Psoas muscle (tissue), 8 donors: Measurements from ENCODE around the gene ESPL1. TPM values are rescaled to one million over a fixed set of nuclear protein-coding genes. Genes with fewer than 3 reads are reported as not detected.
A peak's percentile ranks its signal among the peaks of the same experiment; 100 is the strongest.

ENCODE experiments used
- ATAC-seq, 4 donors: fragments of 200-7000 bp; cut with Tn5 transposase; one replicate each; pipeline ENCODE4 v1.9.1; 2020; ENCODE audit warnings: moderate library complexity in 3 of 4, mild to moderate bottlenecking in 2 of 4
- DNase-seq, 2 donors: peaks; one replicate each; pipeline ENCODE4 v3.0.0-alpha.2; 2020
- H3K27ac ChIP-seq: fragments of 200-600 bp; one replicate; pipeline ENCODE4 v1.8.0; 2022
- H3K27me3 ChIP-seq, 3 donors: fragments of 200-600 bp in 1 of 3; one replicate each; pipeline versions ENCODE4 v1.6.1 to v1.8.0; 2013 to 2022; ENCODE audit warnings: low read length in 2 of 3, mild to moderate bottlenecking in 2 of 3, moderate library complexity in 1 of 3; ENCODE audit not compliant: insufficient read depth in 3 of 3
- H3K36me3 ChIP-seq, 2 donors: fragments of 200-600 bp in 1 of 2; one replicate each; pipeline versions ENCODE4 v1.6.1 to v1.8.0; 2013 to 2022; ENCODE audit warnings: low read depth in 1 of 2, mild to moderate bottlenecking in 1 of 2, moderate library complexity in 1 of 2; ENCODE audit not compliant: insufficient read depth in 1 of 2
- H3K4me1 ChIP-seq: fragments of 200-600 bp; one replicate; pipeline ENCODE4 v1.8.0; 2022
- H3K4me3 ChIP-seq: fragments of 200-600 bp; one replicate; pipeline ENCODE4 v1.8.0; 2022; ENCODE audit warnings: mild to moderate bottlenecking
- H3K9me3 ChIP-seq: fragments of 200-600 bp; one replicate; pipeline ENCODE4 v1.8.0; 2022
- CTCF ChIP-seq: fragments of 200-600 bp; IDR thresholded peaks from one replicate; pipeline ENCODE4 v1.8.0; 2022; ENCODE audit warnings: antibody characterized with exemption
- WGBS, 3 donors: extraction: QIAGEN DNeasy Blood & Tissue Kit; methylation state at CpG; one replicate each; pipeline versions ENCODE4 v1.1.6 to v1.1.7; 2013; 5-methylcytosine and 5-hydroxymethylcytosine counted together
- intact Hi-C, 2 donors: fragments of 100-400 bp; cut with DNase I; formaldehyde crosslinking; loops; one replicate each; pipeline versions ENCODE4 v1.11.0 to v1.14.2; 2022
- long read RNA-seq, 2 donors: library from polyadenylated mRNA; unstranded; transcript quantifications; one replicate each; pipeline ENCODE4 v2.0.0, GENCODE V29; 2021
- polyA plus RNA-seq, 3 donors: library from polyadenylated mRNA; stranded (reverse); fragments of 200-250 nt; gene quantifications; one replicate each; pipeline ENCODE4 v1.2.3, GENCODE V29; 2013
- total RNA-seq, 4 donors: library from RNA; stranded (reverse); fragmentation: NEBNext Ultra II Directional in 2 of 4; extraction: Animal tissue kit (Norgen Biotek cat#: 25700) in 2 of 4; gene quantifications; one replicate each; pipeline versions ENCODE4 v1.2.1 to v1.2.4, GENCODE V29; 2021 to 2023
- donor health status: healthy with polysubstance abuse.
- donor health status: DM: no; HTN: no; CAD: no; lungs with moderate emphysema.
- donor health status: Bipolar disorder and iron deficiency.
- donor health status: healthy.
- donor health status: DM: yes; HTN: yes; CAD: no.
- donor health status: DM: no; HTN: no; CAD: no.
- donor health status: DM: no; HTN: no; CAD: no.
- donor health status: DM: yes; HTN: yes; CAD: no.

Gene ESPL1
- total RNA-seq: under 1 TPM in 2 of 4 donors, not detected in 2; 0.37 to 0.48 TPM
- polyA plus RNA-seq: under 1 TPM; 0.03 to 0.30 (median 0.08) TPM
- long read RNA-seq, donor 1: 0 reads
- long read RNA-seq, donor 2: 0 reads

DNA sequence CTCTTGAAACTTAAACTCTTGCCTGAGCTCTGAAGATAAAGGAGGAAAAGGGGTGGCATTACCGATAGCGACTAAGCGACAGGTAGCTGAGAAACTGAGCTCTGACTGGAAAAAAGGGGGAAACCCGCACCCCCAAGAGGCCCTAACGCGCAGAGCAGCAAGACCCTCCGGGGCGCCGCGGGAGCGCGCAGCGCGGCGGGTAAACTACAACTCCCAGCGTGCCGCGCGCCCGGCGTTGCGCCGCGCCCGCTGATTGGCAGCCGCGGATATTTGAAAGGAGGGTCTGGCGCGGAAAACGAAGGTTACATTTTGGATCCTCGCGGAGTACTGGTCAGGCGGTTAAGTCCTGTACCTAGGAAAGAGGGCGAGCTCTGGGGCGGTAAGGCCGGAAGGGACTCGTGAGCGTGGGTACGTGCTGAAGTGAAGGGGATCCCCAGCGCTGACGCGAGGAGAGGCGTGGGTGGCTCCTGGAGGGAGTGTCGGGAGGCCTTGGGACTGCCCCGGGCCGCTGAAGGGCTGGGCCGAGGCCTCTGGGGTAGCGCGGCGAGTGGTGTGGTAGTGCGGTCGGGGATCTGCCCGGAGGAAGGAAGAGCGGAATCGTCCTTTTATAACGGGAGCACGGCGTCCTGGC is at the start of gene ESPL1:
Gene ESPL1 (plus strand): TSS at position 301 of the 631 bp plus-strand sequence. CDS start 468 bp downstream, outside the sequence.
- H3K27me3 ChIP-seq: no peaks in the 10 kb centered on the region
- ATAC-seq: peak; percentile 90 to 99 (median 94)
- WGBS, 3 donors: 0 to 1% (median 0%) methylated on average over 56 to 58 of the region's 58 CpGs
- no peaks in the 10 kb centered on the region for H3K4me1 ChIP-seq
- no peak for TF ChIP-seq CTCF
- peak; percentile 72 to 81 for DNase-seq
- intact Hi-C loops: no loop called here
- peak within 1 kb of the TSS; percentile 32 for H3K27ac ChIP-seq
- no peaks in the 10 kb centered on the region for H3K36me3 ChIP-seq
- no peaks in the 10 kb centered on the region for H3K9me3 ChIP-seq
- H3K4me3 ChIP-seq: peak within 1 kb of the TSS; percentile 74

DNA sequence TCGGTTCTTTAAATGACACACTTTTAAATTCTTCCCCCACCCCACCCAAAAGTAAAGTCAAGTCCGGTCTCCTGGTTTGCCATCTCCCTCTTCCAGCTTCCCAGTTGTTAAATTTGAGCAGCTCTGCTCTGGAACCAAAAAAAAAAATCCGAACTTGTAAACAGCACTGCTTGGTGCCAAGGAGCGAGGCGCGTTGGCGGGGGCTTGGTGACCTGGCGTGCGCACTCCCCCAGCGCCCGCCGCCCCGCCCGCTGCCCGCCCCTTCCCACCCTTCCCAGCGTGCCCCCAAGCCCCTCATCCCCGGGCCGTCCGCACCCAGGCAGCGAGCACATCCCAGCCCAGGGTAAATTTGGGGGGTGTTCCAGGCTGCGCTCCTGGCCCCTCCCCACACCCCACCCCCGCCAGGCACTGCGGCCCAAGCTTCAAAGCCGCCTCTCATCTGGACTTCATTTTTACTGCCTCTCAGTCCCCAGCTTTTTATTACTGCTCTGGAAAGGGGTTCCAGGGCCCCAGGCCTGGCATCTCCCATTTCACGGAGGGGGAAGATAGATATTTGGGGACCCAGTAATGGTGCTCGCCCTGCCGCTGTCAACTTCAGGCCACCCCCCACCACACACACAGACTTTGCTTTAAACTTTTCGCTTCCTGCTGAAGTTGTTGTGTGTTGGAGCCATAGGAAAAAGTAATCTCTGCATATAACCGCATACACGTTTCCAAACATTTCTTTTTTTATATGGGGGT is 49.4 kb upstream of the ESPL1 start:
- WGBS, 3 donors: 22 to 40% (median 28%) methylated on average over 23 to 30 of the region's 30 CpGs
- peaks cover 0 to 4% of the 10 kb centered on the region in 2 donors for H3K36me3 ChIP-seq
- H3K9me3 ChIP-seq: no peaks in the 10 kb centered on the region
- no peaks in the 10 kb centered on the region for H3K27me3 ChIP-seq
- peak overlapping the region; percentile 71 for H3K4me3 ChIP-seq
- H3K27ac ChIP-seq: peak overlapping the region; percentile 93
- intact Hi-C loops: no loop called here
- DNase-seq (peak; percentile 34 to 65), ATAC-seq (no peak)
- H3K4me1 ChIP-seq: peaks cover 30% of the 10 kb centered on the region
- no peak for TF ChIP-seq CTCF

DNA sequence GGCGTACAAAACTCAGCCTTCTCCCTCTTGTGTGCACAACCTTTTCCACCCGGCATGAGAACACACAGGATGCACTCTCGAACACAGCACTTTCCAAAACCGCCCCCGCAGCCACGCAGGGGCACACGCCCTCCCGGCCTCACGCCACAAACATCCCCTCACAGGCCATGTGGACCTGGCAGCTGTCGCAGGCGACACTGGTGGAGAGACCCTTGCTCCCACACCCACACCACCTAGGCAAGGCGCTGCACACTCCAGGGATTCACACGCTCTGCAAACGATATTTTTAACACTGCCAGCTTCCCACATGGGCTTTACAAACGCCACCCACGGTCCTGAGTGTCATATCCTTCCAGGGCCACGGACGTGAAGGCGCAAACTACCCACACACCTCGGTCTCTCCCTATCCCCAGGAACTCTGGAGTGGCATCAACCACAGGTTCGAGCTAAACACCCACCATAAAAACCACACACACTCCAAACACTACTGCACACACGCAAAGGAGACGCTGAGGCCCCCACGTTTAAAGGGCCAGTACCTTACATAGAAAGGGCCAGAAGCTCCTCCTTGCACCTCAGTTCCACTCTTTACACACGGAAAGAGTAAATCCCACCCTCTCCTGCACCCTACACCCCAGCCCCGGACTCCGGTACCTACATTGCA is 48.7 kb upstream of the ESPL1 start:
- peak overlapping the region; percentile 71 for H3K4me3 ChIP-seq
- peak overlapping the region; percentile 93 for H3K27ac ChIP-seq
- peak; percentile 46 to 55 for DNase-seq
- 8 to 28% (median 9%) methylated on average over 27 of the region's 27 CpGs for WGBS, 3 donors
- ATAC-seq: no peak
- H3K9me3 ChIP-seq: no peaks in the 10 kb centered on the region
- no peak for TF ChIP-seq CTCF
- H3K4me1 ChIP-seq: peaks cover 35% of the 10 kb centered on the region
- H3K36me3 ChIP-seq: no peaks in the 10 kb centered on the region
- no peaks in the 10 kb centered on the region for H3K27me3 ChIP-seq
- intact Hi-C loops: no loop called here

DNA sequence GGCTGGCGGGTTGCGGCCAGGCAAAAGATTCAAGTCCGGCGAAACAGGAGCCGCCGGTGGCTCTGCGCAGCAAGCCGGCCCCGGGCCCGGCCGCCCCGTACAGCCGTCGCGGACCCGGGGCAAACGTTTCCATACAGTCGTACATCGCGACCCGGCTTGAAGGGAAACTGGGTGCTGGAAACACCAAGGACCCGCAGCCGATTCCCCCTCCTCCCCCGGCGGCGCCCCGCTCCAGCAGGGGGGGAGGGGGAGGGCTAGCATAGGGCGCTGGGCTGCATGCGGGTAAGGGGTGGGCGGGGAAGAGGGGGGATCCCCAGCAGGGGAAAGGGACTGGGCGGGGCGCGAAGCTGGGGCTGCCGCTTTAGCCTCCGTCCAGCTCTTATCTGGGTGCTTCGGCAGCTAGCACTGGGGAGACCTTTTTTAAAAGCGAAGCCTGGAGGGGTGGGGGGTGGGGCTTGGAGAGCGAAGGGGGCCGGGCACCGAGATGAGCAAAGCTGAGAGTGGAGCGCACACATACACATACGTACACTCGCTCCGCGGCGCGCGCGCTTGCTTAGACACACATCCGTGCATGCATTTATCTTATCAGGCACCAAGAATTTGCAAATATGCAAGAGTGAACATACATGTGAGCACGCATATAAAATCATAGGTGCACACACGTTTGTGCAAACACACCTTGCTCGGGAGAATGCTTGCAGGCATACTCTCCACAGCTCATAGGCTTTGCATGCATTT is 48.0 kb upstream of the ESPL1 start:
- H3K36me3 ChIP-seq: no peaks in the 10 kb centered on the region
- H3K9me3 ChIP-seq: no peaks in the 10 kb centered on the region
- intact Hi-C loops: loop anchor here (2.0 to 5.0 kb wide), 2 partner anchors 33 to 232 kb away; partner anchors contain the start of gene PCBP2 (in 1 of the 2)
- peak overlapping the region; percentile 71 for H3K4me3 ChIP-seq
- H3K4me1 ChIP-seq: peaks cover 35% of the 10 kb centered on the region
- DNase-seq (peak; percentile 65 to 75), ATAC-seq (peak in 1 of 4 donors; percentile 17)
- H3K27ac ChIP-seq: peak overlapping the region; percentile 93
- H3K27me3 ChIP-seq: no peaks in the 10 kb centered on the region
- WGBS, 3 donors: 1 to 11% (median 4%) methylated on average over 45 to 51 of the region's 53 CpGs
- TF ChIP-seq CTCF: no peak
